ENCODE results near the gene DENND1B.

DNA sequence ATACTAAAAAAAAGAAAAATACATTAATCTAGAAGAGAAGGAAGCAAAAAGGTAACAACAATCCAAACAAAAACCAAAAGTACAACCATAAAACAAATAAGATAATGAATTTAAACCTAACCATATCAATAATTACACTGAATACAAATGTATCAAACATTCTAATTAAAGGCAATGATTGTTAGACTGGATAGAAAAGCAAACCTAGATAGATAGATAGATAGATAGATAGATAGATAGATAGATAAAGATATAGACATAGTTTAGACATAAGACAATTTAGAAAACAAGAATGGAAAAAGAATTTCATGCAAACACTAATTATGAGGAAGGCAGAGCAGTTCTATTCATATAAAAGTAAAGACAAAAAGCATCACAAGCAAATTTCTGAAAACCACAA lies 24.9 kb downstream of the DENND1B start:
- TF ChIP-seq, protein P1, sequence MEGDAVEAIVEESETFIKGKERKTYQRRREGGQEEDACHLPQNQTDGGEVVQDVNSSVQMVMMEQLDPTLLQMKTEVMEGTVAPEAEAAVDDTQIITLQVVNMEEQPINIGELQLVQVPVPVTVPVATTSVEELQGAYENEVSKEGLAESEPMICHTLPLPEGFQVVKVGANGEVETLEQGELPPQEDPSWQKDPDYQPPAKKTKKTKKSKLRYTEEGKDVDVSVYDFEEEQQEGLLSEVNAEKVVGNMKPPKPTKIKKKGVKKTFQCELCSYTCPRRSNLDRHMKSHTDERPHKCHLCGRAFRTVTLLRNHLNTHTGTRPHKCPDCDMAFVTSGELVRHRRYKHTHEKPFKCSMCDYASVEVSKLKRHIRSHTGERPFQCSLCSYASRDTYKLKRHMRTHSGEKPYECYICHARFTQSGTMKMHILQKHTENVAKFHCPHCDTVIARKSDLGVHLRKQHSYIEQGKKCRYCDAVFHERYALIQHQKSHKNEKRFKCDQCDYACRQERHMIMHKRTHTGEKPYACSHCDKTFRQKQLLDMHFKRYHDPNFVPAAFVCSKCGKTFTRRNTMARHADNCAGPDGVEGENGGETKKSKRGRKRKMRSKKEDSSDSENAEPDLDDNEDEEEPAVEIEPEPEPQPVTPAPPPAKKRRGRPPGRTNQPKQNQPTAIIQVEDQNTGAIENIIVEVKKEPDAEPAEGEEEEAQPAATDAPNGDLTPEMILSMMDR (IDR thresholded peaks at IDR 0.05), result no peak
- no peak for TF ChIP-seq POLR2A (IDR thresholded peaks at IDR 0.05)
